HG02870 (cell line): Measurements from ENCODE around the gene PITPNM1.
A peak's percentile ranks its signal among the peaks of the same experiment; 100 is the strongest.
"Not testable (repeated sequence)": the region's sequence is repeated elsewhere in the genome, so short reads cannot be mapped to it uniquely, and the experiment has no call there.

ENCODE experiments used
- ATAC-seq: cut with Tn5 transposase; IDR thresholded peaks from one replicate; pipeline ENCODE4 v1.9.1; 2021; ENCODE audit warnings: mild to moderate bottlenecking, moderate library complexity; ENCODE audit not compliant: unreplicated experiment

The PITPNM1 gene

GRCh38 chr11:67491276-67492068, 13.7 kb downstream of the PITPNM1 start:
- ATAC-seq: no peak

GRCh38 chr11:67490727-67491065, 14.5 kb downstream of the PITPNM1 start:
- no peak for ATAC-seq

- no peak for ATAC-seq
Measured at GRCh38 chr11:67489885-67490726, 15.1 kb downstream of the PITPNM1 start.

GRCh38 chr11:67489203-67489884, 15.8 kb downstream of the PITPNM1 start:
- no peak for ATAC-seq

DNA sequence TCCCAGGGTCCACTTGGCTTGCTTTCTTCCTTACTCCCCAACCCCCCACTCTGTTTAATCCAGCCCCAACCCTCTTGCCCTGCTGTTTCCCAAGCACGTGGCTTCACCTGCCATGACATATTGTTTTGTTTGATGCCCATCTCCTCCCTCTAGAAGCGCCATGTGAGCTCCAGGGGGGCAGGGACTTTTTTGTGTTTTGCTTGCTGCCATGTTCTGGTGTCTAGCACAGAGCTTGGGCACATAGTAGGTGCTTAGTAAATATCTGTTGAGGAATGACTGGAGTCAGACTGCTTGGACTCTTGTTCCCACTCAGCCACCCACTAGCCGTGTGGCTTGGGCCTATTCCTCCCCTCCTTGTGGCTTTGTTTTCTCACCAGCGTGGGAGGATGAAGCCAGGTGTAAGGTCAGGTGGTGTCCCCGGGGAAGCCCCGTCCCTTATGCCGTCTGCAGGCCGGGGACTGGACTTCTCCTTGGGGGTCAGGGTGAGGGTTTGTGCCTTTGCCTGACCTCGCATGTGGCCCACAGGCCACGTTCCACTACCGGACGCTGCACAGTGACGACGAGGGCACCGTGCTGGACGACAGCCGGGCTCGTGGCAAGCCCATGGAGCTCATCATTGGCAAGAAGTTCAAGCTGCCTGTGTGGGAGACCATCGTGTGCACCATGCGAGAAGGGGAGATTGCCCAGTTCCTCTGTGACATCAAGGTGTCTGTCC, 18.5 kb downstream of the PITPNM1 start:
- no peak for ATAC-seq

DNA sequence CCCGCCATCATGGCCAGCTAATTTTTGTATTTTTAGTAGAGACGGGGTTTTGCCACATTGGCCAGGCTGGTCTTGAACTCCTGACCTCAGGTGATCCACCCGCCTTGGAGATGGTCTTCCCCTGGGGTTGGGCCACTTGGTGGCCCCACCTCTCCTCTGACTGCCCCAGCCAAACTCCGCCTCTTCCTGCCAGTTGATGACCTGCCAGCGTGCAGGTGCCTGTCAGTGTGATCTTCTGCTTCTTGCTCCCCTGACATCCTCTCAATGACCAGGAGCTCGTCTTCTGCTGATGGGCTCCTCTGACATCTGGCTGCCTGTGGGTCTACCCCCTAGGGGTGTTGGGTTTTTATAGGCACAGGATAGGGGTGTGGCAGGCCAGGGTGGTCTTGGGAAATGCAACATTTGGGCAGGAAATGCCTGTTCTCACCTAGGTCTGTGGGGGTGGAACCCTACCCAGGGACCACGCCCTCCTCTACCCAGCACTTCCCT, 19.2 kb downstream of the PITPNM1 start:
- not testable (repeated sequence) for ATAC-seq

- no peak for ATAC-seq
Measured at GRCh38 chr11:67484847-67485311, 20.3 kb downstream of the PITPNM1 start.

DNA sequence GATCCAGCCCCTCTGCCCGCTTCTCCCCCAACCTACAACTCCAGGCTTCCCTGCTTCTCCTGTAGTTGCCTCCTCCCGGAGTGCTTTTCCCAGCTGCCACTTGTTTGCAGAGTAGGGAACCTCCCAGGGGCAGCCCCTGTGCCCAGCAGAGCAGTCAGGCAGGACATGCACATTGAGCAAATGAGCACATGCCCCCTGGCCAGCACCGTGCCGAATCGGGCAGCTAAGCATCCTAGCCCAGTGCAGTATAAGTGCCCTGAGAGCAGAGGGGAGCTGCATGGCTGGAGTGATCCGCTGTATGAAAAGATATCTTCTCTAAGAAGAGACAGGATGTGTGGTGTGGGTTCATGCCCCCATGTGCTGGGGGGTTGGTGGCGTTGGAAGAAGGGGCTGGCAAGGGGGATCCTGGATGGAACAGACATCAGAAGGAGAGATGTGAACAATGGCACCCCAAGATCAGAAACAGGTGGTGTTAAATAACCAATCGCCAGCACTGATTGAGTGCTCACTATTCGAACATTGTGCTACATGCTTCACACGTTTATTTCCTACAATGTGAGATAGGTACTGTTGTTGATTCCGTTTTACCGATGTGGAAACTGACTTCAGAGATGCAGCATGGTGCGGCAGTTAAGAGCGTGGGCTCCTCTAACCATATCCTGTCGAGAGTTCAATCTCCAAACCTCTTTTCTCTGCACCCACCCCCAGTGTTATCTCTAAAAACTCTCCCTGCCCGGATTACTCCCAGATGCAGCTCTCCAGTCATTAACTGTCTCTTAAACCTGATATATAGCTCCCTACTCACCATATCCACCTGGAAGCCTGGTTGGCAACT, 21.1 kb downstream of the PITPNM1 start:
- no peak for ATAC-seq

DNA sequence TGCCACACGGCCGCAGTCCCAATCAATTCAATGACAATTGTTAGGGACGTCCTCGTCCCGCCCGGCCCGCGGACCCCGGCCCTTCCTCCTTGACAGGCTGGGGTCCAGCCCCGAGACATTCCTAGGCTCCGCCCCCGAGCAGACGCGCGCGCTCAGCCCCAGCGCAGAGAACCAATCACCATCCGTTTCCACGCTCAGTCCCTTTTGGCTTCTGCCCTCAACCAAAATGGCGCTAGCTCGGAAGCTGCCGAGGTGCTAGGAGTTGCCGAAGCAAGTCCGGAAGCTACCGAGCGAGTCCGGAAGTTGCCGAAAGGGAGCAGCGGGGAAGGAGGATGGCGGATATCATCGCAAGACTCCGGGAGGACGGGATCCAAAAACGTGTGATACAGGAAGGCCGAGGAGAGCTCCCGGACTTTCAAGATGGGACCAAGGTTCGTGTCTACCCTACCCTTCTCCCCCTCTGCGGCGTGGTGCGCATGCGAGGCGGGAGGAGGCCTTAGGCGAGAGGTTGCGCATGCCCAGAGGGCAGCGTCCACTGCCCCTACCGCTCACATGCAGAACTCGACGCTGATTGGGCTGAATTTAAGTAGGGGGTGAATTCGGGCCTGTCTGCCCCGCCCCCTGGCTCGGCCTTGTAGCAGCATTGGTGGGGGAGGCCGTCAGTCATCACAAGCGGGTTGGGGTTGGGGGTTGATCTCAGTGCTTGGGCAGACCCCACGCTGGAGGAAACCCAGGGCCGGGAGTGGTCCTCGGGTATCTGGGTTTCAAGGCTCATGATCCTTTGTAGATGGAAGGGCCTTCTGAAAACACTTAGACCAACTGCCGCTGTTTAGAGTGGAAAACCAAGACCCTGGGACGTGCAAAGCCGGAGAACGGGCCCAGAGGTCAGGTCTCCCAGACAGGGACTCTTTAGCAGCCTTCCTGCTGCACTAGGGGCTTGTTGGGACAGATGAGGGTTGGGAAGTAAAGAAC, 22.1 kb downstream of the PITPNM1 start, which contains the start of gene AIP:
AIP (plus strand) TSS at position 200 of the 972 bp plus-strand sequence; CDS start at position 333, 133 bp downstream.
- peak; percentile 54 for ATAC-seq

DNA sequence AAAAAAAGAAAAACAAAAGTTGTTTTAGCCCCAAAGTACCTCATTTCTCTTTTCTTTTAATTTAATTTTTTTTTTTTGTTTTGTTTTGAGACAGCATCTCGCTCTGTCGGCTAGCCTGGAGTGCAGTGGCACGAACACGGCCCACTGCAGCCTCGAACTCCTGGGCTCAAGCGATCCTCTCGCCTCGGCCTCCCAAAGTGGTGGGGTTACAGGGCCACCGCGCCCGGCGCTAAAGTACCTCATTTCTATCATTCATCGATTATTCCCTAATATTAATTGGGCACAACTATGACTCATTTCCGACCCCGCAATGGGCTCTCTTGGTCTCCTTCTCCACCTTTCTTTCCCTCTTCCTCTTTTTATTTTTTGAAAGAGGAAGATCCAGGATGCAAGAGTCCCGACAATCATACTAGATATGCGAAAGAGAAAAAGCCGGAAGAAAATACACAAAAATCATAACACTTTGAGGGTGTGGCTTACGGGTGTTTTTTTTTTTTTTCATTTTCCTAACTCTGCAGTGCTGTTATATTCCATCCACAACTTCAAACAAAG, 22.8 kb downstream of the PITPNM1 start:
- ATAC-seq: no peak

- ATAC-seq: not testable (repeated sequence)
Measured at GRCh38 chr11:67477344-67478050, 27.7 kb downstream of the PITPNM1 start.

- ATAC-seq: not testable (repeated sequence)
Measured at GRCh38 chr11:67476692-67477091, 28.5 kb downstream of the PITPNM1 start.

DNA sequence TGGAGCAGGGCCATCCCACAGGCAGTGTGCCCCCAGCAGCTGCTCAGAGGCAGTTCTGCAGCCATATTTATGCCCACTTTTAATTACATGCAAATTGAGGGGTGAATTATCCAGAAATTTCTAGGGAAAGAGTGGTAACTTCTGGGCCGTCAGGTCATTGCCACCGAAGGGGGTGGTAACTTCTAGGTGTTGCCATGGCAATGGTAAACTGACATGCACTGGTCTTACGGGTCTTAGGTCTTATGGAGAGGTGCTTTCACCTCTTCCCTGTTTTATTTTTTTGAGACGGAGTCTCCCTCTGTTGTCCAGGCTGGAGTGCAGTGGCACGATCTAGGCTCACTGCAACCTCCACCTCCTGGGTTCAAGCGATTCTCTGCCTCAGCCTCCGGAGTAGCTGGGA, 32.3 kb downstream of the PITPNM1 start:
- ATAC-seq: no peak

GRCh38 chr11:67470337-67471002, 34.7 kb downstream of the PITPNM1 start:
- no peak for ATAC-seq

DNA sequence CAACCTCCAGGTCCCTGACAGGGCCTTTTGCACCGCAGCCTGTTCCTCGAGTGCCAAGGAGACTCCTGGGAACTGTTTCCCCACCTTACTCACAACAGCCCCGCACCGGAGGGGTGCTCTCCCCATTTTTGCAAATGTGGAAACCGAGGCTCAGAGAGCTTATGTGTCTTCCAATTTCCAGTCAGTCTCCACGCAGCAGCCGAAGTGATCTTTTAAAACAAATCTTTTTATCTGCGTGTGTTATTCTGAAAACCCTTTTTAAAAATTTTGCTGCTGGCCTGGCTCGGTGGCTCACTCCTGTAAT, 35.7 kb downstream of the PITPNM1 start:
- ATAC-seq: peak; percentile 2

DNA sequence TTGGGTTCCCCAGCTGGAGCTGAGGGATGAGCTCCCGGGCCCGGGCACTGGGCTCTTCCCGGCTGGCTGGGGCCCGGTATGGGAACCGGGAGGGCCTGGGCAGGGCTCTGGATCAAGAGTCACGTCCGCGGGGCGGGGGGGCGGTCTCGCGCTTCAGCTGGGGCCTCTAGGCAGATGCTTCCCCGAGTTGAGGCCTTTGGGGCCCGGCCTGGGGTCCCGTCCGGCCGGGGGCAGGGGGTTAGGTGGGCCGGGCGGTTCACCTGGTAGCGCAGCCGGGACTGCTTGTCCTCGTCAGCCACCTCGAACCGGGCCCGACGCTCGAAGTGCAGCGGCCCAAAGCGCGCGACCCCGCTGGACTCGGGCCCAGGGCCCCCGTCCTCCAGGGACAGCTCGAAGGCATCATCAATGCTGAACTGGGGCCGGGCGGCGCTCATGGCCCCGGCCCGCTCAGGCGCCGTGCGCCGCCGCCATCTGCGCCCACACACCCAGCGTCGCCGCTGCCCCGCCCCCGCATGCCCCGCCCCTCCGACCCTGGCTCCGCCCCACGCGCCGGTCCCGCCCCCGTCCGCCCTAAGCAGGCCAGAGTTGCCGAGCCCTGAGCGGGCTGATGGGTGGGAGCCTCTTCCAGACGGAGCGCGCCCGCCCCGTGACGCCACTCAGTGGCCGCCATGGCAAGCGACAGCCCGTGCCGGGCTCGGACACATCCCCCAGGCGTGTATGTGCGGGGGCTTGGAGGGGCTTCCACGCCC, 36.2 kb downstream of the PITPNM1 start, which contains the start of gene TMEM134:
TMEM134 (minus strand) TSS at position 493 of the 749 bp plus-strand sequence; CDS start at position 434, 59 bp downstream.
- ATAC-seq: peak; percentile 65
